Ascending aorta (tissue), 2 donors: ENCODE measurements around the gene GOT1. TPM values are rescaled to one million over a fixed set of nuclear protein-coding genes. Genes with fewer than 3 reads are reported as not detected.

Experiments used
- DNase-seq, 2 donors: peaks; one replicate each; pipeline ENCODE4 v3.0.0-alpha.2; 2019; ENCODE audit warnings: low spot score in 2 of 2
- H3K27ac ChIP-seq, 2 donors: fragments of 200-600 bp; sonication (generic); one replicate each; pipeline ENCODE4 v1.5.1; 2016 to 2017; ENCODE audit warnings: mild to moderate bottlenecking in 1 of 2
- H3K27me3 ChIP-seq: fragments of 200-600 bp; sonication (generic); one replicate; pipeline ENCODE4 v1.5.1; 2017
- H3K36me3 ChIP-seq, 2 donors: fragments of 200-600 bp; sonication (generic); one replicate each; pipeline ENCODE4 v1.5.1; 2016
- H3K4me1 ChIP-seq, 2 donors: fragments of 200-600 bp; sonication (generic); one replicate each; pipeline ENCODE4 v1.5.1; 2016 to 2017; ENCODE audit warnings: mild to moderate bottlenecking in 1 of 2
- H3K4me3 ChIP-seq, 2 donors: fragments of 200-600 bp; sonication (generic); one replicate each; pipeline ENCODE4 v1.5.1; 2016 to 2017; ENCODE audit warnings: mild to moderate bottlenecking in 1 of 2
- H3K9me3 ChIP-seq, 2 donors: fragments of 200-600 bp; sonication (generic); one replicate each; pipeline ENCODE4 v1.5.1; 2016
- CTCF ChIP-seq, 3 experiments: fragments of 200-600 bp in 2 of 3; fragments of 450-650 bp in 1 of 3; sonication (generic) in 2 of 3; IDR thresholded peaks; one replicate each; pipeline ENCODE4 v1.5.1; 2016 to 2019; ENCODE audit warnings: antibody characterized with exemption in 3 of 3, mild to moderate bottlenecking in 1 of 3, moderate library complexity in 1 of 3
- intact Hi-C: fragments of 100-400 bp; cut with DNase I; formaldehyde crosslinking; loops from one replicate; pipeline ENCODE4 v1.15.1; 2023
- total RNA-seq: library from RNA; depleted of rRNA; stranded (reverse); fragments of >200 nt; gene quantifications from one replicate; pipeline ENCODE4 v1.1.0, GENCODE V29; 2016

GOT1 gene
- total RNA-seq, 1 donor from 2014 or later = 4.4 TPM

- H3K36me3 ChIP-seq = peaks cover 3 to 4% of the 10 kb centered on the region in 2 donors
- no peak for TF ChIP-seq CTCF (IDR thresholded peaks at IDR 0.05)
- no peak overlapping the region for H3K27ac ChIP-seq
- H3K9me3 ChIP-seq = no peaks in the 10 kb centered on the region
- H3K4me1 ChIP-seq = no peaks in the 10 kb centered on the region
- no peak overlapping the region for H3K4me3 ChIP-seq
- intact Hi-C loops = loop anchor here (5.0 kb wide), 1 partner anchor 321 kb away; no protein-coding TSS in a partner anchor
- DNase-seq = no peak
- H3K27me3 ChIP-seq = no peaks in the 10 kb centered on the region
Measured at GRCh38 chr10:99391346-99391745, 39.1 kb downstream of the GOT1 start.

GRCh38 chr10:99389729-99390480 lies 40.5 kb downstream of the GOT1 start:
- Histone ChIP-seq H3K9me3 (no peaks in the 10 kb centered on the region), H3K36me3 (no peaks in the 10 kb centered on the region), H3K27me3 (no peaks in the 10 kb centered on the region), H3K4me3 (no peak overlapping the region), H3K27ac (no peak overlapping the region), H3K4me1 (no peaks in the 10 kb centered on the region)
- intact Hi-C loops = loop anchor here (5.0 kb wide), 1 partner anchor 322 kb away; no protein-coding TSS in a partner anchor
- DNase-seq = no peak
- no peak for TF ChIP-seq CTCF (IDR thresholded peaks at IDR 0.05)

GRCh38 chr10:99387541-99387940 lies 42.9 kb downstream of the GOT1 start:
- H3K4me3 ChIP-seq = no peak overlapping the region
- no peak overlapping the region for H3K27ac ChIP-seq
- H3K36me3 ChIP-seq = no peaks in the 10 kb centered on the region
- no peaks in the 10 kb centered on the region for H3K27me3 ChIP-seq
- intact Hi-C loops = no loop called here
- DNase-seq = no peak
- TF ChIP-seq CTCF (IDR thresholded peaks at IDR 0.05) = no peak
- no peaks in the 10 kb centered on the region for H3K9me3 ChIP-seq
- H3K4me1 ChIP-seq = no peaks in the 10 kb centered on the region

GRCh38 chr10:99387071-99387470 lies 43.4 kb downstream of the GOT1 start:
- no peak for TF ChIP-seq CTCF (IDR thresholded peaks at IDR 0.05)
- Histone ChIP-seq H3K4me1 (no peaks in the 10 kb centered on the region), H3K36me3 (no peaks in the 10 kb centered on the region), H3K27ac (no peak overlapping the region), H3K9me3 (no peaks in the 10 kb centered on the region), H3K27me3 (no peaks in the 10 kb centered on the region), H3K4me3 (no peak overlapping the region)
- intact Hi-C loops = no loop called here
- DNase-seq = no peak

GRCh38 chr10:99382176-99382575 lies 48.2 kb downstream of the GOT1 start:
- intact Hi-C loops = no loop called here
- no peaks in the 10 kb centered on the region for H3K4me1 ChIP-seq
- no peaks in the 10 kb centered on the region for H3K36me3 ChIP-seq
- TF ChIP-seq CTCF (IDR thresholded peaks at IDR 0.05) = no peak
- no peak overlapping the region for H3K4me3 ChIP-seq
- H3K9me3 ChIP-seq = no peaks in the 10 kb centered on the region
- DNase-seq = no peak
- H3K27me3 ChIP-seq = no peaks in the 10 kb centered on the region
- H3K27ac ChIP-seq = no peak overlapping the region
